Psoas muscle (tissue), 8 donors: ENCODE measurements around the gene KIF2C. TPM values are rescaled to one million over a fixed set of nuclear protein-coding genes. Genes with fewer than 3 reads are reported as not detected.

Source experiments
- ATAC-seq, 4 donors: fragments of 200-7000 bp; cut with Tn5 transposase; one replicate each; pipeline ENCODE4 v1.9.1; 2020; ENCODE audit warnings: moderate library complexity in 3 of 4, mild to moderate bottlenecking in 2 of 4
- DNase-seq, 2 donors: peaks; one replicate each; pipeline ENCODE4 v3.0.0-alpha.2; 2020
- H3K27ac ChIP-seq: fragments of 200-600 bp; one replicate; pipeline ENCODE4 v1.8.0; 2022
- H3K27me3 ChIP-seq, 3 donors: fragments of 200-600 bp in 1 of 3; one replicate each; pipeline versions ENCODE4 v1.6.1 to v1.8.0; 2013 to 2022; ENCODE audit warnings: low read length in 2 of 3, mild to moderate bottlenecking in 2 of 3, moderate library complexity in 1 of 3; ENCODE audit not compliant: insufficient read depth in 3 of 3
- H3K36me3 ChIP-seq, 2 donors: fragments of 200-600 bp in 1 of 2; one replicate each; pipeline versions ENCODE4 v1.6.1 to v1.8.0; 2013 to 2022; ENCODE audit warnings: low read depth in 1 of 2, mild to moderate bottlenecking in 1 of 2, moderate library complexity in 1 of 2; ENCODE audit not compliant: insufficient read depth in 1 of 2
- H3K4me1 ChIP-seq: fragments of 200-600 bp; one replicate; pipeline ENCODE4 v1.8.0; 2022
- H3K4me3 ChIP-seq: fragments of 200-600 bp; one replicate; pipeline ENCODE4 v1.8.0; 2022; ENCODE audit warnings: mild to moderate bottlenecking
- H3K9me3 ChIP-seq: fragments of 200-600 bp; one replicate; pipeline ENCODE4 v1.8.0; 2022
- CTCF ChIP-seq: fragments of 200-600 bp; IDR thresholded peaks from one replicate; pipeline ENCODE4 v1.8.0; 2022; ENCODE audit warnings: antibody characterized with exemption
- WGBS, 3 donors: extraction: QIAGEN DNeasy Blood & Tissue Kit; methylation state at CpG; one replicate each; pipeline versions ENCODE4 v1.1.6 to v1.1.7; 2013; 5-methylcytosine and 5-hydroxymethylcytosine counted together
- intact Hi-C, 2 donors: fragments of 100-400 bp; cut with DNase I; formaldehyde crosslinking; loops; one replicate each; pipeline versions ENCODE4 v1.11.0 to v1.14.2; 2022
- polyA plus RNA-seq, 3 donors: library from polyadenylated mRNA; stranded (reverse); fragments of 200-250 nt; gene quantifications; one replicate each; pipeline ENCODE4 v1.2.3, GENCODE V29; 2013
- total RNA-seq, 4 donors: library from RNA; stranded (reverse); fragmentation: NEBNext Ultra II Directional in 2 of 4; extraction: Animal tissue kit (Norgen Biotek cat#: 25700) in 2 of 4; gene quantifications; one replicate each; pipeline versions ENCODE4 v1.2.1 to v1.2.4, GENCODE V29; 2021 to 2023
- donor health status: healthy with polysubstance abuse.
- donor health status: DM: no; HTN: no; CAD: no; lungs with moderate emphysema.
- donor health status: Bipolar disorder and iron deficiency.
- donor health status: healthy.
- donor health status: DM: yes; HTN: yes; CAD: no.
- donor health status: DM: no; HTN: no; CAD: no.
- donor health status: DM: no; HTN: no; CAD: no.
- donor health status: DM: yes; HTN: yes; CAD: no.

Gene KIF2C
- total and polyA plus RNA-seq, 7 donors = 0.23 to 1.2 (median 0.38) TPM

GRCh38 chr1:44784094-44785028 is 44.7 kb downstream of the KIF2C start:
- DNase-seq (no peak), ATAC-seq (peak; percentile 11 to 25 (median 16))
- H3K36me3 ChIP-seq = peaks cover 0 to 24% of the 10 kb centered on the region in 2 donors
- peak overlapping the region; percentile 68 for H3K4me3 ChIP-seq
- no peaks in the 10 kb centered on the region for H3K9me3 ChIP-seq
- H3K27ac ChIP-seq = no peak overlapping the region
- intact Hi-C loops = loop anchor here (5.0 kb wide), 2 partner anchors 38 to 513 kb away; no protein-coding TSS in a partner anchor
- no peak for TF ChIP-seq CTCF
- H3K27me3 ChIP-seq = no peaks in the 10 kb centered on the region
- H3K4me1 ChIP-seq = peaks cover 19% of the 10 kb centered on the region
- WGBS, 3 donors = 8 to 10% (median 9%) methylated on average over 44 to 71 of the region's 71 CpGs

GRCh38 chr1:44785029-44785380 is 45.4 kb downstream of the KIF2C start:
- intact Hi-C loops = loop anchor here (5.0 kb wide), 2 partner anchors 37 to 512 kb away; no protein-coding TSS in a partner anchor
- Histone ChIP-seq H3K9me3 (no peaks in the 10 kb centered on the region), H3K27ac (no peak overlapping the region), H3K27me3 (no peaks in the 10 kb centered on the region), H3K36me3 (peaks cover 0 to 18% of the 10 kb centered on the region in 2 donors), H3K4me1 (peaks cover 19% of the 10 kb centered on the region), H3K4me3 (no peak overlapping the region)
- no peak for TF ChIP-seq CTCF
- 69 to 80% (median 69%) methylated on average over 6 of the region's 6 CpGs for WGBS, 3 donors
- DNase-seq (no peak), ATAC-seq (no peak)

- ATAC-seq (no peak), DNase-seq (no peak)
- WGBS, 3 donors = 34 to 37% (median 35%) methylated on average over 11 of the region's 11 CpGs
- Histone ChIP-seq H3K27me3 (no peaks in the 10 kb centered on the region), H3K27ac (peak overlapping the region; percentile 48), H3K9me3 (no peaks in the 10 kb centered on the region), H3K4me3 (peak overlapping the region; percentile 68), H3K36me3 (peaks cover 0 to 12% of the 10 kb centered on the region in 2 donors), H3K4me1 (peaks cover 19% of the 10 kb centered on the region)
- intact Hi-C loops = loop anchor here (5.0 kb wide), 2 partner anchors 37 to 512 kb away; no protein-coding TSS in a partner anchor
- TF ChIP-seq CTCF = no peak
Measured at GRCh38 chr1:44785501-44786137, 46.0 kb downstream of the KIF2C start.

- intact Hi-C loops = loop anchor here (5.0 kb wide), 2 partner anchors 36 to 511 kb away; no protein-coding TSS in a partner anchor
- peak; percentile 77 to 89 (median 84) for ATAC-seq
- peaks cover 19% of the 10 kb centered on the region for H3K4me1 ChIP-seq
- no peaks in the 10 kb centered on the region for H3K9me3 ChIP-seq
- peak; percentile 99 for TF ChIP-seq CTCF
- peak overlapping the region; percentile 68 for H3K4me3 ChIP-seq
- no peaks in the 10 kb centered on the region for H3K27me3 ChIP-seq
- H3K27ac ChIP-seq = peak overlapping the region; percentile 48
- WGBS, 3 donors = 5 to 10% (median 7%) methylated on average over 48 to 49 of the region's 49 CpGs
- H3K36me3 ChIP-seq = peaks cover 0 to 5% of the 10 kb centered on the region in 2 donors
- DNase-seq = peak; percentile 72 to 85
Measured at GRCh38 chr1:44786138-44786840, 46.7 kb downstream of the KIF2C start.
